OCI-LY1 (cell line): ENCODE results near the gene PLD6.

Experiments used
- H2AFZ ChIP-seq: fragments of 200-600 bp; sonication (generic), shearing (Covaris generic); 2 replicates; pipeline ENCODE4 v1.6.0; 2014; ENCODE audit warnings: antibody characterized with exemption, mild to moderate bottlenecking, low read length
- H3F3A ChIP-seq: fragments of 200-600 bp; sonication (generic), shearing (Covaris generic); 2 replicates; pipeline ENCODE4 v1.6.0; 2014; ENCODE audit warnings: mild to moderate bottlenecking, antibody characterized with exemption, low read length, moderate library complexity; ENCODE audit not compliant: insufficient read depth
- H3K27ac ChIP-seq: fragments of 200-600 bp; sonication (generic); 2 replicates; pipeline ENCODE4 v1.5.1; 2014; ENCODE audit warnings: low read length, mixed run types, mild to moderate bottlenecking, low read depth; ENCODE audit not compliant: poor library complexity, severe bottlenecking
- H3K27me3 ChIP-seq: fragments of 200-600 bp; sonication (generic); 2 replicates; pipeline ENCODE4 v1.6.0; 2014; ENCODE audit warnings: antibody characterized with exemption, mild to moderate bottlenecking, low read length, moderate library complexity; ENCODE audit not compliant: insufficient read depth
- H3K36me3 ChIP-seq: fragments of 200-600 bp; sonication (generic); 2 replicates; pipeline ENCODE4 v1.6.1; 2014; ENCODE audit warnings: mild to moderate bottlenecking, antibody characterized with exemption, low read length, moderate library complexity, mixed read lengths; ENCODE audit not compliant: insufficient read depth
- H3K4me1 ChIP-seq: fragments of 200-600 bp; sonication (generic); 2 replicates; pipeline ENCODE4 v1.5.1; 2014; ENCODE audit warnings: mild to moderate bottlenecking, low read length, moderate library complexity; ENCODE audit not compliant: insufficient read depth, severe bottlenecking
- H3K4me2 ChIP-seq: fragments of 200-600 bp; sonication (generic), shearing (Covaris generic); 2 replicates; pipeline ENCODE4 v1.6.1; 2014; ENCODE audit warnings: low read length
- H3K4me3 ChIP-seq: fragments of 200-600 bp; sonication (generic); 2 replicates; pipeline ENCODE4 v1.5.1; 2014; ENCODE audit warnings: low read length, low read depth, mild to moderate bottlenecking, mixed read lengths; ENCODE audit not compliant: poor library complexity, severe bottlenecking
- H3K79me2 ChIP-seq: fragments of 200-600 bp; shearing (Covaris generic); 2 replicates; pipeline ENCODE4 v1.6.1; 2016; ENCODE audit warnings: mixed run types, low read length, mixed read lengths; ENCODE audit not compliant: insufficient read depth
- H3K9ac ChIP-seq: fragments of 200-600 bp; sonication (generic), shearing (Covaris generic); 2 replicates; pipeline ENCODE4 v1.6.1; 2014; ENCODE audit warnings: mild to moderate bottlenecking, low read length, mixed read lengths
- H3K9me2 ChIP-seq: fragments of 200-600 bp; sonication (generic), shearing (Covaris generic); 2 replicates; pipeline ENCODE4 v1.6.1; 2014; ENCODE audit warnings: low read depth, mild to moderate bottlenecking, low read length, mixed read lengths
- H3K9me3 ChIP-seq: fragments of 200-600 bp; shearing (Covaris generic); 2 replicates; pipeline ENCODE4 v1.6.1; 2014; ENCODE audit warnings: low read length, mixed read lengths
- H4K20me1 ChIP-seq: fragments of 200-600 bp; sonication (generic), shearing (Covaris generic); 2 replicates; pipeline ENCODE4 v1.6.0; 2016; ENCODE audit warnings: mild to moderate bottlenecking, low read length; ENCODE audit not compliant: insufficient read depth
- EZH2 ChIP-seq: fragments of 200-600 bp; sonication (generic), shearing (Covaris generic); IDR thresholded peaks from 2 replicates; pipeline ENCODE4 v1.8.0; 2017; ENCODE audit warnings: borderline replicate concordance, mixed run types, mild to moderate bottlenecking, antibody characterized with exemption, low read length, moderate library complexity, mixed read lengths
- TF ChIP-seq, protein P1 (sequence below): fragments of 200-600 bp; sonication (generic), shearing (Covaris generic); IDR thresholded peaks from 2 replicates; pipeline ENCODE4 v1.5.1; 2017; ENCODE audit warnings: mild to moderate bottlenecking, antibody characterized with exemption, low read length, moderate library complexity, mixed read lengths

Gene PLD6

GRCh38 chr17:17151055-17151454 is 55.1 kb downstream of the PLD6 start:
- H3K9ac ChIP-seq = no peak overlapping the region
- no peaks in the 10 kb centered on the region for H3K9me3 ChIP-seq
- no peaks in the 10 kb centered on the region for H3K27me3 ChIP-seq
- H4K20me1 ChIP-seq = no peaks in the 10 kb centered on the region
- H3K27ac ChIP-seq = no peak overlapping the region
- H3K36me3 ChIP-seq = peaks cover 73% of the 10 kb centered on the region
- no peak overlapping the region for H3K4me3 ChIP-seq
- H2AFZ ChIP-seq = no peak overlapping the region
- no peaks in the 10 kb centered on the region for H3K9me2 ChIP-seq
- no peaks in the 10 kb centered on the region for H3F3A ChIP-seq
- H3K4me1 ChIP-seq = peaks cover 7% of the 10 kb centered on the region
- no peak overlapping the region for H3K4me2 ChIP-seq
- H3K79me2 ChIP-seq = no peaks in the 10 kb centered on the region
- TF ChIP-seq, protein P1, sequence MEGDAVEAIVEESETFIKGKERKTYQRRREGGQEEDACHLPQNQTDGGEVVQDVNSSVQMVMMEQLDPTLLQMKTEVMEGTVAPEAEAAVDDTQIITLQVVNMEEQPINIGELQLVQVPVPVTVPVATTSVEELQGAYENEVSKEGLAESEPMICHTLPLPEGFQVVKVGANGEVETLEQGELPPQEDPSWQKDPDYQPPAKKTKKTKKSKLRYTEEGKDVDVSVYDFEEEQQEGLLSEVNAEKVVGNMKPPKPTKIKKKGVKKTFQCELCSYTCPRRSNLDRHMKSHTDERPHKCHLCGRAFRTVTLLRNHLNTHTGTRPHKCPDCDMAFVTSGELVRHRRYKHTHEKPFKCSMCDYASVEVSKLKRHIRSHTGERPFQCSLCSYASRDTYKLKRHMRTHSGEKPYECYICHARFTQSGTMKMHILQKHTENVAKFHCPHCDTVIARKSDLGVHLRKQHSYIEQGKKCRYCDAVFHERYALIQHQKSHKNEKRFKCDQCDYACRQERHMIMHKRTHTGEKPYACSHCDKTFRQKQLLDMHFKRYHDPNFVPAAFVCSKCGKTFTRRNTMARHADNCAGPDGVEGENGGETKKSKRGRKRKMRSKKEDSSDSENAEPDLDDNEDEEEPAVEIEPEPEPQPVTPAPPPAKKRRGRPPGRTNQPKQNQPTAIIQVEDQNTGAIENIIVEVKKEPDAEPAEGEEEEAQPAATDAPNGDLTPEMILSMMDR = no peak
- no peak for TF ChIP-seq EZH2
